Breast epithelium (tissue), 3 donors: ENCODE measurements around the gene DNAJC27.

ENCODE experiments used
- CTCF ChIP-seq, 3 donors: fragments of 450-650 bp; IDR thresholded peaks; one replicate each; pipeline ENCODE4 v1.5.1; 2016 to 2017; ENCODE audit warnings: antibody characterized with exemption in 3 of 3, mild to moderate bottlenecking in 3 of 3, moderate library complexity in 3 of 3
- POLR2A ChIP-seq: fragments of 450-650 bp; IDR thresholded peaks from one replicate; pipeline ENCODE4 v1.6.1; 2016; ENCODE audit warnings: antibody characterized with exemption, mild to moderate bottlenecking, moderate library complexity

GRCh38 chr2:24972315-24972961 is 683 bp upstream of the DNAJC27 start:
- TF ChIP-seq CTCF (IDR thresholded peaks at IDR 0.05) (peak in 1 of 3 donors; percentile 8), POLR2A (no peak)
